GM08714 (cell line): ENCODE measurements around the gene ERC2.

Experiments
- H3K4me3 ChIP-seq: fragments of 200-500 bp; sonication (Bioruptor generic); 2 replicates; pipeline ENCODE4 v1.5.1; 2014; ENCODE audit warnings: mild to moderate bottlenecking, low read length, inconsistent platforms
- ZNF274 ChIP-seq: IDR thresholded peaks from 2 replicates; pipeline ENCODE4 v1.6.1; 2012; ENCODE audit warnings: mild to moderate bottlenecking, low read depth, low read length

Gene ERC2

DNA sequence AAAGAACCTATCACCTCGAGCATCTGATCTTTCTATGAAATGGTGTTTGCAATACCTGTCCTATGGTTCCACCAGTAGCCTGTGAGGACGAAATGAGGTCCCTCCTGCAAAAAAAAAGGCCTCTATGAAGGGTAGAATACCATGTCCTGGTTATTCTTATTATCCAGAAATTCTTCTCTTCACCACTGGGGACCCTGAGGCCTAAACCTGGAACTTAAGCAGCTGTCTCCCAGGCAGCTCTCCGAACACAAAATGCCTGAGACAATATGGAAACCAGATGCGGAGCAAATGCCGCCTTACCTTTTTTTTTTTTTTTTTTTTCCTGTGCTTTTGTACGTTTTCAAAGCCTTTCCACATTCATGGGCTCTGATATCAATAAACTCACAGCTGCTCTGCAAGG lies 919.1 kb downstream of the ERC2 start:
- TF ChIP-seq ZNF274, result no peak
- no peak overlapping the region for H3K4me3 ChIP-seq

DNA sequence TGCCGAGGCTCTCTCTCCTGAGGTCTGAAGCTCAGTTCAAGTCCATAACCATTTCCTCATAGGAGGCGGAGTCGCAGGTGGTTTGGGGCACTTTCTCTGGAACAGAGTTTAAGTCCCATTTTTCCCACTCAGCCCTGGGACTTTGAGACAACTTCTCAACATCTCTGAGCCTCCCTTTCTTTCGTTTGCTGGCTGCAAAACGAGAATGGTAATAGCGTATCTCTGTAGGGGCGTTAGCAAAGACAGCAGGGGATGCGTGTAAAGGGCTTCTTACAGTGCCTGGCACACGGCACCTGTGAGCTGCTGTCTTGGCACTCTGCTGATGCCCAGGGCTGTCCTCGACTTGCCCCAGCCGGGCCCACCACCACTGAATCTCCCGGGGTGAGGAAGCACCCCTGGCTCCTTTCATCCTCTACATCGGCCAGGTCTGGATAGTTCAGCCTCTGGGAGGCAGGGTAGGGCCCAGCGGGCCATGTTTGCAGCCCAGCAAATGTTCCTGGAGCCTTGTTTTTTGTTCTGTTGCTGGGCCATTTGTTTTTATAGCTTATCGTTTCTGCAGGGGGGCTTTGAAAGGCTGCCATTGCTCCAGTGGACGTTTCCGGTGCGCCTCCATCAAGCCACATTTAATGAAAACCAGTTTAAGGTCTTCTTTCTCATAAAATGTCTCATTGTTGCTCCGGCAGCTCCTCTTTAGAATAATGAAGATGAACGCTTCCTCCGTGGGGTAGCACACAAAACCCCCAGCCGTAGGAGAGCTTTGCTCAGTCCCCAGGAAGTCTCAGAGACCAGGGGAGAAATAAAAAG lies 921.2 kb downstream of the ERC2 start:
- TF ChIP-seq ZNF274, result no peak
- H3K4me3 ChIP-seq, result no peak overlapping the region

DNA sequence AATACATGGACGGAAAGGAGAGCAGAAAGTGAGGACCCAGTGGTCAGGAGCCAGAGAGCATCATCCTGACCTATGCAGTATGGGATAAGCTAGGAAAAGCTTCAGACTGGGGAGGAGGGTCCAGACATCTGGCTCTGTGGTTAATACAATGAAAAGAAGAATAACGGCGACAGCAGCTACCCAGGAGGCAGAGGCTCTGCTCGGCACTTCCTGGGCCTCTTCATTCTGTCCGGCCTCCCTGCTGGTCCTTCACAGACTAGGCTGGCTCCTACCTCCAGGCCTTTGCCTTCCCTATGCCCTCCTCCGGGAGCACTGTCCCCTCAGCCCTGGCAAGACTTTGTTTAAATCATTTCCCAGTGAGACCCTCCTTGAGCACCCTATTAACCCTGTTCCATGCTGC lies 922.3 kb downstream of the ERC2 start:
- no peak for TF ChIP-seq ZNF274
- H3K4me3 ChIP-seq, result no peak overlapping the region

DNA sequence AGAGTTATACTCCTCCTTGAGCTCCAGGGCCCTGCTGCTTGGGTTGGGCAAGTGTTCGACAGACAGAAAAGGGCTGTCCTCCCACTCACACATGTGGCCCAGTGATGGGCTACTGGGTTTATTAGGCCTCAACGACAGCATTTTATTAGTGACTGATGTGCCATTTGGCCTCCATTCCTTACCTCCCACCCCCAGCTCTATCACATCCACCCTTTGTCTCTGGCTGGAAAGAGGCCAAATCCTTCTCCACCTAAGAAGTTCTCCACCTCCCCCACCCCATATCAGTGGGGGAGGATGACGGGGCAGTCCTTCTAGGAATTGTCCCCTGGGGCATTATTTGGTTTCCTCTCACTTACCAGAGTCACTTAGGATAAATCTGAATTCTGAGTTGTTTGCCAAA lies 924.0 kb downstream of the ERC2 start:
- TF ChIP-seq ZNF274, result no peak
- H3K4me3 ChIP-seq, result no peak overlapping the region

DNA sequence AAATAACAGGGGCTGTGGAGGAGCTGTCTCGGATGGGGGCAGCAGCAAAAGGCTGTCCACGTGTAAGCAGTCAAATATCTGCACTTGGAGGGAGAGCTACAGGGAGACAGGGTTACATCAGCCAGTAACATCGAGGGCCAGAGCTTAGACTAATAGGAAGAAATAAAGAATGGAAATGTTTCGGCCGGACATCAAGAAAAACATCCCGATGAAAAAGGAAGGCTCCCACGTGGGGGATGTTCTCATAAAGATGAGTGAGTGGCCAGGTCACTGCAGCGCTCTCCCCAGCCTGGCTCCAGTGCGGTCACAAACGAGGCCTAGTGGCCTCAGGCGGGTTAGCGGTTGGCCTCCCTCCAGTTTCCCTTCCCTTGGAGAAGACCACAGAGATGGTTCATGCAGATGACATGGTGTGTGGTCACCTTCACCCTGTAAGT lies 925.1 kb downstream of the ERC2 start:
- no peak overlapping the region for H3K4me3 ChIP-seq
- no peak for TF ChIP-seq ZNF274

DNA sequence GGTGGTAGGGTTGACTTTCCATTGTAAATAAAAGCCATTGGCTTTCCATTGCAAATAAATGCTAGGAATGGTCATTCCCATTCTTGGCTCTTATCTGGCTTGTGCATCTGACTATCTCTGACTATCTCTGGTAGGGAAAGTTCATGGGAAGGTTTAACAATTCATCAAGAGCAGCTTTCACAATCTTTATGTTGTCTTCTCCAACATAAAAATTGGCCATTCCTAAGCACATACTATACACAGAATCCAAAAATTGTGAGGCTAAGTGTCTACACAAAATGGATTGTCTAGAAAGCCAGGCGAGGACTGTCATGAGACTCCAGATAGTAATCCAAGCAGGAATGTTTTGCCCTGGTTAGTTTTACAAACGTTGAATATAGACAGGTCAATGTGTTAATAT lies 926.8 kb downstream of the ERC2 start:
- H3K4me3 ChIP-seq, result no peak overlapping the region
- TF ChIP-seq ZNF274, result no peak

DNA sequence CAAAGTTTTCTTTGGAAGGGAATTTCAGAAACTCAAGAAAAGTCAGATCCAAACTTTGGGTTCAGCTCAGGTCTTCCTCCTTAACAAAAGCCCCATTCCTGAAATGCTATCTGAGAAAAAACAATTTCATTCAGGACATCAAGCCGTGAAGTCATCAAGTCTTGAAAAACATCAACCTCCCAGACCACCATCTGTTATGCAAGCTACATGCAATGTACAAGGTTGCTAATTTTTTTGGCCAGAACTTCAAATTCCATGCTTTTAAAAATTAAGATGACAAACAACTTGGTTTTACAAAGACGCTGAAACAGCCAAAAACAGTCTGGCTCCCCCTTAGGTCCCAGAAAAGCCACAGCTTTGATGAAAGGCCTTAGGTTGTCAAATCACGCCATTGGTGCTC lies 927.3 kb downstream of the ERC2 start:
- no peak for TF ChIP-seq ZNF274
- no peak overlapping the region for H3K4me3 ChIP-seq

DNA sequence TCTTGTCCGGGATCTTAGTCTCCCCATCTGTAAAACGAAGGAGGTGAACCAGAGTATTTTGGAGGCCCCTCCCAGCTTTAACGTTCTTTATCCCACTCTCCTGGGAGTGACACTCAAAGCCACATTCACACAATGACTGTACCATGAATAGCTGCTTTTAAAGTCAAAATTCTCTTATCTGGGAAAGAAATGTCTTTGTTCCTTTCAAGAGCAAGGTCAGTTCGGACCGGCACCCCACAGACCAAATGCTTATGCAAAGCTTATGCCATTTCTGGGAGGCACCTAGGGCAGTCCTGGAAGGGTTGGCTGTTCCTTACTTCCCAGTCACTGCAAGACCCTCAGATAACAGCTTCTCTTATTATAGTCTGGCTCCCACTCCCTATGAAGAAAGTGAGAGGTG lies 927.7 kb downstream of the ERC2 start:
- no peak for TF ChIP-seq ZNF274

DNA sequence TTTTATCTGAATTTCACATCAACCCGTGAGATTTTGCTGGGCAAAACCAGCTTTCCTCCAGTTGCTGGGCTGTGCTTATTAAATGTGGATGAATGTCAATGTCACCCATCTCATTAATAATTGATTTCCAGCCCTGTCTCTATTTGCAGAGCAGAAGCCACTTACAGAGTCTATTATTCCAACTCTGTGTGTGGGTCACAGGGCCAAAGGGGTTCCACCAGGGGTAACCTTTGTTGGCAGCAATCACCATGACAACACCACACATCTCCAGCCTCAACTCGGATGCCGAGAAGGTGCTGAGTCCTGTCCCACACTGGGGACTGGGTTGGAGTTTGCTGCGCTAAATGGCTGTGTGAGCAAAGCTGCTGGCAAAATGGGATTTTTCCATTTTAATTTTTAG lies 930.1 kb downstream of the ERC2 start:
- H3K4me3 ChIP-seq, result no peak overlapping the region
- no peak for TF ChIP-seq ZNF274

More for the DNA sequence above, 927.7 kb downstream of the ERC2 start:
- H3K4me3 ChIP-seq, result no peak overlapping the region

DNA sequence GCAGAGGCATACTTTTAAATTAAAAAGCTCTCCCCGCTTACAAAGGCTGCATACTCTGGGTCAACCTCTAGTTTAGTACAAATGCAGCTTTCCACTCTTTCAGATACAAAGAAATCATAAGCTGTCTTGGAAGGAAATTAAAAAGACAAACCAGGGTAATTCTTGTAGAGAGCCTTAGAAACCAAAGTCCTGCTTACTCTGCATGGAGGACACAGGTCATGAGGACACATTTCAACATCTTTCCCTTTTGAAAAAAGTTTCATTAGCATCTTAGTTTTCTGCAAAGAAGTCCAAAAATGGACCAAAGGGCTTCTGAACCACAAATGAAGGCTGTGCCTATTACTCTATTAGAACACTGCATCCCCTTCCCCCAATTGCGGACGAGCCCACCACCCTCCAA lies 930.7 kb downstream of the ERC2 start:
- TF ChIP-seq ZNF274, result no peak
- H3K4me3 ChIP-seq, result no peak overlapping the region

DNA sequence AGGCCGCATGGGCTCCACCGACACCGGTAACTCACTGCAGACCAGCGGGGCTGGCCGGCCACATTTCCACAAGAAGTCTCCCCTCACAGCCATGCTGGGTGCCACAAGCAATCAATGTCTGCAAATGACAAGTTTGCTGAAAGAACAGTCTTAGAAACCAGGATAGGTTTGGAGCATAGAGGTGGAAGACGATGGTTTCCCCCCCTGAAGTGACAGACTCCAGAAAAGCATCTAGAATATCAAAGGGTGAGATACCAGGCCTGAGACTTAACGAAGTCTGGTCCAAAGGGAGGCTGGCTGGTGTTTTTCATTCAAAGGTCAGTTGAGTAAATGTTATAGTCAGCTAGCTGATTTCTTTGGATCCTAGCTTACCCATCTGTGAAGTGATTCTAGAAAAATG lies 931.1 kb downstream of the ERC2 start:
- H3K4me3 ChIP-seq, result no peak overlapping the region
- TF ChIP-seq ZNF274, result no peak

DNA sequence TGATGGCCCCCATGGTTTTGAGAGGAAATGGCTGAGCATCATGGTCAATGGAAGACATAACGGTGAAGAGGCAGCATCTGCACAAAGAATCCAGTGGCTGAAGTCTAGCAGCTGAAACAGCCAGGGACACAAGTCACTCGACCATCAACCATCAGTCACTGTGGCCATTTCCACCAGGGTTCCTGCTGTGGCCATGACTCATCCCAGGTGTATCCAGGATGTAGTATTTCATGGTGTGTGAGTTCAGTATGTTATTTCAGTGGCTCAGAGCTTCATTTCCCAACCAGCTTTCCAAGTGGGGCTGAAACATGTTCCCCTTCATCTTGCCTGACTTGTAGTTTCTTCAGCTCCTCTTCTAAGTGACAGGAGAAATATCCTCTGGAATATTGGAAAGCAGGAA lies 933.4 kb downstream of the ERC2 start:
- H3K4me3 ChIP-seq, result no peak overlapping the region
- TF ChIP-seq ZNF274, result no peak

DNA sequence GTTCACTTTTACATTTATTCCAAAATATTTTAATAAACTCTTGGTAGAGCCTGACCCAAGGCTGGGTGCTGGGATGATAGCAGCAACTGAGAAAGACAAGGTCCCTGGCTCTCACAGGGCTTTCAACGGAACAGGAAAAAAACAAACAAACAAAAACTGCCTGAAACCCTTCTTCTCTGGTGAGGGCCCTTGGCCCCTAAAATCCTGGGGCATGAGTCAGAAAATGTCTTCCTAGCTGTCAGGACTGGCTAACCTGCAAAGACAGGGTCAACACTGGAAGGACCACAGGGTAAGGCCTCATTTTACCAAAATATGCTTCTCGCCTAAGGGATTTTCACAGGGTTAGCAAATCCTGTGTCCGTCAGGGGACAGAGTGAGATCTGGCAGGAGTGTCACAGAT lies 935.5 kb downstream of the ERC2 start:
- no peak for TF ChIP-seq ZNF274
- H3K4me3 ChIP-seq, result no peak overlapping the region

DNA sequence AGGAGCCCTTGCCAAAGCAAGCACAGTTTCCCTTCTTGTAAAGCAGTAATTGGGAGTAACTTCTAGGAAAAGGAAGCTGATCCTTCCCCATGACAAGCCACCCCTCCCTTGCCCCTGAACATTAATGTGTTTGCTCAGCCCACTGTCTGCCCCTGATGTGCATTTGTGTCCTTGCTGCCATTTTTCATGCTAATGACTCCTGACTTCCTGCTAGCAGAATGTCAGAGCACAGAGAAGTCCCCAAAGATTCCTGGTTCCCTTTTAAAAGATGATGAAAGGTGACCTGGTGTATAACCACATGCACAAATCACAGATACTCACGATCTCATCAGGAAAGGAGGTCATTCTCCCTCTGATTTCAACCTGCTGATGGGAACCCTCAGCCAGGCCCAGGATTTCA lies 936.9 kb downstream of the ERC2 start:
- TF ChIP-seq ZNF274, result no peak
- no peak overlapping the region for H3K4me3 ChIP-seq

DNA sequence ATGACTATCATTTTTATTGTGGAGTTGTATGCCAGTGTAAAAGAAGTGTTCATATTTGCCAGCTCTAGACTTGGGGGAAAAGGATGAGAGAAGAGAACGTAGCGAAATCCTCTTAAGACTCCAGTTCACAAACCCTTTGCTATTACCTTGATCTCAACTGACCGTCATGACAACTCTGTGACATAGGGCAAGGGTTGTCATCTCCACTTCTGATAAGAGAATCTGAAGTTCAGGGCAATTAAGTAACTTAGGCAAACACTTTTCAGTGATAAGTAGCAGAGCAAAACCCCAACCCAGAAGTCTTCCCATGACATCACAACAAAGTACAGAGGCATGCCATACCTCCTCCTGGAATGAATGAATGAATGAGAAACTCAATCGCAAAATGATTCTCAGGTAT lies 940.9 kb downstream of the ERC2 start:
- H3K4me3 ChIP-seq, result no peak overlapping the region
- no peak for TF ChIP-seq ZNF274

DNA sequence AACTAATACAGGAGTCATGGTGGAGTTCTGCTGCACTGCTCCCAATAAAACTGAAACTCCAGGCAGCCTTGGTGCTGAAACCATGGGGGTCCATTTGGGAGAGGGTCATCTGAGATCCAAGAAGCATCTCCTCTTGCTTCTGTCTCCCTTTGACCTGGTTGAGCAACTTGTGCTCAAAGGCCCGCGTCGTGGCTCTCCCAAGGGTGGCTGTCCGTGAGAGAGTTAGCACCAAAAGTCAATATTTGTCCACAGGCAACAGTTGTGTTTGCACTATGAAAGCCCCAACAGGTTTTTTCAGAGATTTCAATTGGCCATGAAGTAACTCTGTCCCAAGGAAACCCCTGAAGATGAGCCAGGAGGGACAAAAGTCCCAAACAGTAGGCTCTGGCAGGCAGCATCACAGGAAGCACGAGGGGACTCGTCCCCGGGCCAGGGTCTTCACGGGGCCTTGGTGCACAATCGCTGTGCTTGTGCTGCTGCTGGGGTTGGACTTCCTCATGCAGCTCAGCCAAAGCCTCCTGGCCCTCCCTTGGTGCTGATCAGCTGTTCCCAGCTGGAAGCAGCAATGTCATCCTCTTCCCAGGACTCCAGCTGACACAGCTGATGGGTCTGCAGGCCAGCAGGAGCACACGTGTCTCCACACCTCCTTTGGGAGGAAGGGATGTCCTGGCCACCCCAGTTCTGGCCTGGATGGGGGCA lies 941.8 kb downstream of the ERC2 start:
- no peak overlapping the region for H3K4me3 ChIP-seq
- TF ChIP-seq ZNF274, result no peak

DNA sequence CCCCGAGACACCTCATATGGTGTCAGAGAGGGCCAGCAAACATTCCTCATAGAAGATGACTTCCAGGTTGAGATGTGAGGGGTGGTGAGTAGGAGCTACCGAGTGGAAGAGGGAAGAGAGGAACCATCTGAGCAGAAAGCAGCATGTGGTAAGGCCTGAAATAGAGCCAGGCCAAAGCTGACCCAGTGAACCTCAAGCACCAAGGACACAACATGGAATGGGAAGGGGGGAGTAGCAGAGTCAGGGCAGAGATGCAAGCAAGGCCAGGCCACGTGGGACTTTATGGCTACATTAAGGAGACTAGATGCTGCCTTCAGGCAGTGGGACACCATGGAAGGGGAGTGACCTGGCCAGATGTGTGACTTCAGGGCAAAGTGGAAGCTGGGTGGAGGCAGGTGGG lies 942.8 kb downstream of the ERC2 start:
- no peak overlapping the region for H3K4me3 ChIP-seq
- TF ChIP-seq ZNF274, result no peak
